ENCODE measurements around the gene GCLC.

GCLC gene

DNA sequence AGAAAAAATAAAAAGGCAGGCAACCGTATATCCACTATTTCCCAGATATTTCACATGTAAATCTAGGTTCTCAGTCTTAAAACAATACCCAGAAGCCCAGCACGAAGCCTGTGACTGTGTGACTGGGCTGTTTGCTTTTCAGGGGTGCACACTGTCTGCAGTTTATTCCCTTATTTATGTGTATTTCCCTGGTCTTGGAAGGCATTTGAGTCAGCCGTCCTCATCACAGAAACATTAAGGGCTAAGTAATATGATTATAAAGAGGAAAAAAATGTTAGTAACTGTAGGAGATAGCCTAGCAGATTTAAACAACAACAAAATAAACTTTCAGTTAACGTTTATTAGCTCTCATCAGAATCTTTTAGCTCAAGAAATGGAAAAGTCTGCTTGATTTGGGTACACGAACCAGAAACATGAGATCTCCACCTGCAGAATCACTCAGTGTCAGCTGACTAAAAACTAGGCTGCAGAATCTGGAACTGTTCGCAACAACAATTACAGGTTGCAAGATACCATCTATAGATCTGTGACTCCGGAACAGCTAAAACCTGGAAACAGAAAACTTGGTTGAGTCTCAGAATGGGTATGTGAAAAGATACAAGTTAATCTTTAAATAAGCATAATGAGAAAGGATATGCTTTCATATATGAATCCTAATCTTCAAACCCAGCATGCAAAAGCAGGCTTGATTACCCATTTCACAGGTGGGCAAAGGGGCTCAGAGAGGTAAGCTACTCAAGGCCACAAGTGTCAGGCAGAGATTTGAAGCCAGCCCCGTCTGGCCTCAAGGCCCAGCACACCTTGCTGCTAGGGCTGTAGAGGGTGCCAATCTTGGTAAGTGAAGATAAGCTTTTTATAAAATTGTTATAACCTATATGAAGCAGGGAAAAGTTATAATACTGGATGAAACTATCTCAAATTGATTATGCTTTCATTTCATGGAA is 21.1 kb downstream of the GCLC start:
- DNase-seq: no peak

DNA sequence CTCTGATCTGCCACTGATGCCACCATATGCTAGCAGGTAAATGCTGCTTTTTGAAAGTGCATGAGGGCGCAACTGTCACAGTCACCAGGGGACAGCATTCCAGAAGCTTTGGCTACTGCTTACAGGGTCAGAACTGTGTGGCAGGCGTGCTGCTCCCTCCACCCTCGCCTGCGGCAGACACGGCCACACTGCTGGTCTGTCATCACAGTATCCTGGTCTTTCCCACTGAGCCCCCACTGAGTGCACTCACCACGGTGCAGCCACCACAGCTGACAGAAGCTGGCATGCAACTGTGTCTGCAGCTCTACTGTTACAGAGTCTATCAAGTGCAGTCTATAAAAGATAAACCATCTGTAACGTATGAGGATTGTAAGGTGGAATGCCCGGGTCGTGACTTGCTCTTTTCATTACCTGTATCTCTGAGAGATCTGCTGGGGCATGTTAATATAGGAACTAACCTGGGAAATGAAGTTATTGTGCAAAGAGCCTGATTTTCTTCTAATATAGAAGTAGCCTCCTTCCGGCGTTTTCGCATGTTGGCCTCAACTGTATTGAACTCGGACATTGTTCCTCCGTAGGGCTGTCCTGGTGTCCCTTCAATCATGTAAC is 24.5 kb downstream of the GCLC start:
- no peak for DNase-seq

DNA sequence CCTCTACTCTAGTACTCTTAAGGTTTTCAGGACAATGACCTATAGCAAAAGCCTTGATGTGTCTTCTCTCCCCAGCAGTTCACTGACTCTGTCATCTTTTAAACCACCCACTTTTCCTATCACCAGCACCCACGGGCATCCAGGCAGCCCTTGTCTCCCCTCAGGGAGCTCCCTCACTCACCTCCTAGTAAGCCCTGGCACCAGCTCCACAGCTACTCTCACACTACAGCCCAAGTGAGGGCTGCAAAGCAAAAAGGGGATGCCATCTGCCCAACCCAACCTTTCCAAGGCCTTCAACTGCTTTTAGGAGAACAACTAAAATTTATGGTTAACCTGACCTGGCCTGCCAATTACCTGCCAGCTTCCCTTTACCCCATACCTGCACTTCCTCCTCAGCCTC is 26.0 kb downstream of the GCLC start:
- no peak for DNase-seq

DNA sequence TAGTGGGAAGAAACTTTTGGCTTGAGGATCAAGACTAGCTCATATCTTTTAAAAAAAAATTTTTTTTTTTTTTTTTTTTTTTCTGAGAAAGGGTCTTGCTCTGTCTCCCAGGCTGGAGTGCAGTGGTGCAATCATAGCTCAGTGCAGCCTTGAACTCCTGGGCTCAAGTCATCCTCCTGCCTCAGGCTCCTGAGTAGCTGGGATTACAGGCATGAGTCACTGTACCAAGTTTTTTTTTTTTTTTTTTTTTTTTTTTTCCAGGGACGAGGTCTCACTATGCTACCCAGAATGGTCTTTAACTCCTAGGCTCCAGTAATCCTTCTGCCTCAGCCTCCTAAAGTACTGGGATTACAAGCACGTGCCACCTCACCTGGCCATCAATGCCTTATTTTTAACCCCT is 27.9 kb downstream of the GCLC start:
- no peak for DNase-seq

DNA sequence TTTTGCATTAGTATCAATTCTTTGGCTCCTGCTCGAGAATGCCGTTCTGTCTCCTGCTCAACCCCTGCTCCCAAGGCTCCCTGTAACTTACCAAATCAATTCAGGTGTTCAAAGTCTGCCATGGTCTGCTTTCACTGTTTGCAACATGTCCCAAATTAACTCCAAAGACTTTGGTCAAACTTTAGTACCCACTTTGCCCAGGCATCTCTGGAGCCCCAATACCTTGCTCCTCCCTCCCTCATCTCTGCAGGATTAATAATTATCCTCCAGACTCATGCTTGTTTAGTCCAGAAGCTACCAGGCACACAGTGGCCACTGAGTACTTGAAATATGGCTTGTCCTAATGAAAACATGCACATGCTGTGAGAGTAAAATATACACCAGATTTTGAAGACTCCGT is 30.2 kb downstream of the GCLC start:
- DNase-seq: no peak

DNA sequence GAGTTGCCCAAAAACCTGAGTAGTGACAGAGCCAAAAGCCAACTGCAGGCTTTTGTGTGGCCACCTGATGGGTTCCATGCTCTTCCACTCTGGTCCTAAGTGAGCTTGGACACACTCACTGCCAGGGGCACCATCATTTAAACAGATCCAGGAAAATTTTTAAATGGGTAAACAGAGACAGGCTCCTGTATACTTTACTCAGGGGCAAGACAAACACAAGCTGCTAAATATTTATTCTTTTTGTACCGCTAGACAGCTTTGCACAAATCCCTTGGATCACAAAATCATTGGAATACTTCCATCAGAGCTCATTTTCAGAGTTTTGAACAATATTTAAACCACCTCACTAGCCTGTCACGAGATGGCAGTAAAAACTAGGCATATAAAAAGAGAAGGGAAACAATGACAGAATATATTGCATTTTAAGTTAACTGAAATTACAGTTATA is 31.4 kb downstream of the GCLC start:
- no peak for DNase-seq

DNA sequence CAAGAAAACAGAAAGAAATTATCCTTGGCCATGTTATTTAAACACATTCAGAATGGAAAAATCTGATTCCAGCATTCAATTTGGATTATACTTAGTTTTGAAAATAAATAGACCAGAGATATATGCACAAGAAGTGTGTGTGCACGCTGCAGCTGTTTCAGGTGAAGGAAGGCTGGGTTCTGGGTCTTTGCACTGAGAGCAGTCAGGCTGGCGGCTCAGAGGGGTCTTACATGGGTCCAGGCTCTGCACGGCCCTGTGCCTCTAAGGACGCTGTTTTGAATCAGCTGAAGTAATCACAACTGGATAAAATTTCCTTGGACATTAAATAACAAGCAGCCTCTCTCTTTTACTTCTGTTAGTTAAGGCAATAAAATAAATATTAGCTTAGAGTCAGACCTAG is 31.8 kb downstream of the GCLC start:
- DNase-seq: no peak

DNA sequence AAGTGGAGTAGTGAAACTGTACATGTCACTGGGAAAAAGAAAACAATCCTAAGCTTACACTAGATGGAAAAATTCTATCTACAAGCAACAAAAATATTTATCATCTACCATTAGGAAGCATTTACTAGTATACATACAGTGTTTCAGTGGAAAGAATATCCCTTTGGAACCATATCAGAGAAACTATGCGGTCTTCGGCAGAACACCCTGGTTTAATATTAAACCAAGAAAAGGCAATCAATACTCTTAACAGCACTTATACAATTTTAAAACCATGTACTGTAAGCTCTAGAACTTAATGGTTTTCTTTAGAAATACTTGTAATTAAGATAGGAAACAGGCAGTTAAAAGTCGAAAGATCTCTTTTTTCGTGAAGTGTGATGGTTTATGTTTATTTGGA is 32.3 kb downstream of the GCLC start:
- no peak for DNase-seq

DNA sequence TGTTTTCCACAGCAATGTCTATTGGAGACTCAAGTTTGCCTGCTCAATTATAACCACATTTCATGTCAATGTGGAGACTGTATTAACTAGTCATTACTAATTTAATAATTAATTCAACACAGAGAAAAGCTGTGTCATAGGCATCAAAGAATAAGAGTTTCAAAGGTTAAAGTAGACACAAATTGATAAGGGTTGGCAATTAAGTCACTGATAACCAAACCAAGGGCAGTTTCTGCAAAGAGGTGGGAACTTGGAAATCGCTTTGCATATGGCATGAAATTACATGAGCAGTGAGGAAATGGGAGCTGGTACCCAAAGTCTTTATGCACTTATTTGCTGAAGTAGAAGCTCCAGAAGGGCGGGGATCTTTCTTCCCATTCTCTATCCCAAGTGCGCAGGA is 34.2 kb downstream of the GCLC start:
- DNase-seq: no peak

DNA sequence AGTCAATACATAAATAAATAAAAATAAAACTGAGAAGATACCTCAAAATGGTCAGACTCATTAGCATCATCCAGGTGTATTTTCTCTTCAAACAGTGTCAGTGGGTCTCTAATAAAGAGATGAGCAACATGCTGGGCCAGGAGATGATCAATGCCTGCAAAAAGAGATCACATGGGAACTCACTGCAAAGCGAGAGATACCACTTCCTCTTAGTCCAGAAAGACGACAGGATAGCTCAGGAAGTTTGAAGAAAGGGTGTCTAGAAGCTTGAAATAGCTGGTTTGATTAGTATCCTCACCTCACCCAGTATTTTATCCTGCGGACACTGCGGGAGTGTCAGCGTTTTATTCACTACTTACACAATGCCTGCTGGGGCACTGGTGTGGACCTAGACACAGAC is 38.0 kb downstream of the GCLC start:
- DNase-seq: no peak

DNA sequence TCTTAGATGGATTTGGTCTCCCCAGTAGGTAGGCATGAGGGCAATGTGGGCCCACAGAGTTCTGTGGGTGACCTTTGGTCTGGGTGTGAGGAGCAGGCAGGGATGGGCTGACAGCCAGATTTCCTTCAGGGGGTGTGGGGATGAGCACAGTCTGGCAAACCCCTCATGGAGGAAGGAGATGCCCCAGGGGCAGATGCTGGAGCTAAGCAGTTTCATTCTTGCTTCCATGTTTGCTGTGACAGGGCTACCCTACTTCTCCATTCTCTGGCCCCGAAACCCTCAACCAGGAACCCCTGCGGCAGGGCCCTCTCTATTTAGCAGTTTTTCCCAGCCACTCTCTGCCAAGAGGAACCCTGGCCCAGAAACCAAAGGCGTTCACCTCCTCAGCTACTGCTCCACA is 40.4 kb downstream of the GCLC start:
- DNase-seq: no peak

DNA sequence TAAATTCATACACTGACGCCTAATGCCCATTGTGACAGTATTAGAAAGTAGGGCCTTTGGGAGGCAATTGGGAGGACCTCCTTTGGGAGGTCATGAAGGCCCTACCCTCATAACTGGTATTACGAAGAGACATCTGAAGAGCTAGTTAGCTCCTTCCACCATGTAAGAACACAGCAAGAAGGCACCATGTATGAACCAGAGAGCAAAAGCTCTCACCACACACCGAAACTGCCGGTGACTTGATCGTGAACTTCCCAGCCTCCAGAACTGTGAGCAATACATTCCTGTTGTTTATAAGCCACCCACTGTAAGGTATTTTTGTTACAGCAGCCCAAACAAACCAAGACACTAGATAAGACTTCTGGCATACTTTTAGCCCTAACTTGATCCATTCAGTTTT is 41.8 kb downstream of the GCLC start:
- no peak for DNase-seq

DNA sequence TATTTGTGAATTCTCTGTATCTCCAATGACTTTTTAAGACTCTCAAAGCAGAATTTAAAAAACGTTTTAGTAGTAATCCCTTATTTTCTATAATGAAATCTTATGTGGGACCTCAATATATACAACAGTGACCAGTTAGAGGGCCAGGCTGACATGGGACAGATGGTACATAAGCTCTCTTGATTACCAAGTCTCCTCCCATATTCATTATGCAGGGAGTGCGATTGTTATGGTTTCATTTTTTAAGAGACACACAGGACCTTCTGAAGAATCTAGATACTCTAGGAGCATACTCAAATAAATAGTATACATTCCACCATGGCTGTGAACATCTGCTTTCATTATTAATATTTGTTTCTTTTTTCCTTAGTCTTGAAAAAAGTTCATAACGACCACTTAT is 43.5 kb downstream of the GCLC start:
- DNase-seq: no peak

DNA sequence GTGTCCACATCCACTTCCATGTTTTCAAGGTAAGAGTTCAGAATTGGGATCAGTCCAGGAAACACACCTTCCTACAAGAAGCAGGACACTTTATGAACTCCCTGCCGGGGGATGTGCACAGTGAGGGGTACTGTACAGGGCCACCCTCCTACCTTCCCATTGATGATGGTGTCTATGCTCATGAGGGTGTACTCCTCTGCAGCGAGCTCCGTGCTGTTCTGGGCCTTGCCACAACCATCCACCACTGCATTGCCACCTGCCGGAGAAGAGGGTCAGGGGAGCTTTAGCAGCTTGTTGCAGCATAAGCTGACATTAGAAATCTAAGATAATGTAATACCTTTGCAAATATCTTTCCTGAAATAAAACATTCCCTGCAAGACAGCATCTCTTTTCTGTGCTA is 44.8 kb downstream of the GCLC start:
- no peak for DNase-seq

DNA sequence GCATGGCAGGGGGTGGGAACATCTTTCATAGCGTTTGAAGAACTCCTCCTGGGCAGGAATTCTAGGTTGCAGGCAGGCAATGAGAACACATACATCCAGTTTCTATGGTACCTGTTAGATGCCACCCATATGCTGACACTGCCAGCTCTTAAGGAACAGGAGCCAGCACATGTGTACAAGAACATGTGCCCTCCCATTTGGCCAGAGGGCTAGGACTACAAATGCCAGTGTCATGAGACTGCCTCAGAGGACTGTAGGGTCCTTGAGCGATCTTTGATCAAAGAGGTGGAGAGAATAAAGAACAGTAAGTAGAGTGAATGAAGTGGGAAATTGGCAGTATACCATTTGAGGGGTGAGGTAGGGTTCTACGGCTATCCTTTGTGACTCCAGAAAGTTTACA is 45.8 kb downstream of the GCLC start:
- no peak for DNase-seq

DNA sequence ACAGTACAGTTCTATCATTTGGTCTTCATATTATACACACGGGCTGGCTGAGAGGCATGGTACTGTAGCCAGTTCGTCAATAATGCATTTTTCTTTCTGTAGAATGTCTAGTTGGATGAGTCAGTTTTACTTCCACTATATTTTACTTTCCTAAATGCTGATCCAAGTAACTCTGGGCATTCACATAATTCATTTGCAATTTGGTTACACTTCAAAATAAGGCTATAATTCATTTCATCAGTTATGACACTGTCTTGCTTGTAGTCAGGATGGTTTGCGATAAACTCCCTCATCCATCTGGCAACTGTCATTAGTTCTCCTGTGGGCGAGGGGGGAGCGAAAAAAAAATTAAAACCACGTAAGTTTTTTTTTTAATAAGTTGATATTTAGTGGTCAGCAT is 46.3 kb downstream of the GCLC start:
- DNase-seq: no peak

DNA sequence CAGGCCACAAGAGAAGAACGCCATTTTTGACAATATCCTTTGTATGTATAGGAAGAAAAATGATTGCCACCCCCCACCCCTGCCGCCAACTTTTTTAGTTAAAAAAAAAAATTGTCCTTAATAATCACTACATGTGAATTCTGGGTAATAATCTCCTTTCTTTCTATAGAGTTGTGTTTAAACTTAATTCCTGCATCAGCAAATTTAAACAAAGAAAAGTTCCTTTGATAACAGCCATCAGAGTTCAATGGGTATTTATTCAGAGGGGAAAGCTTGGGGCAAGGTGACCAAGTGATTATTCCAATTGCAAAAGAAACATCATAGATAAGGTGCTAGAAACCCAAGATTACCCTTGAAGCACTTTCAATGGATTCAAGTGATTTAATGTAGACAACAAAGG is 47.0 kb downstream of the GCLC start:
- no peak for DNase-seq

DNA sequence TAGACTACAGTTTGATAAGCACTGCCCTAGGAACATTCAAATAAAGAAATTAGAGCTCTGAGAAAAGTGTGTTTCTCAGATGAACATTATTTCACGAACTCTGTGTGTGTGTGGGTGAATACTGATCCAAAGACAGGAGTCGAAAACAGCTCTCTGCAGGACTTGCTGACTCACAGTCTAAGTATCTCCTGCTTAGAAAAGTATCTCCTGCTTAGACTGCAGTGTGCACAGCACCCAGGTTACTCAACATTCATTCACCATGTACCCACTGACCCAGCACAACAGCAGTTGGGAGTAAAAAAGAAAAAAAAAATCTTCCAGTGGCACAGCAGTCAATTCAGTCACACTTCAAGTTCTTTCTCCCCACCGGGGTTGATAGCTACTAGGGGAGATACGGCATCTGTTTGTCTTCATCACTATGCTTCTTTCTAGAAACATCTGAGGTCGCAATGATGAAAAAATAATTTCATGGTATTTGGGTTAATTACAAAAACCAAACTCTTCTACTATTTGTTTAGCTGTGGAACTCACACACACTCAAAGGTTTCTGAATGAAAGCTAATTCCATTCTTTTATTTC is 48.0 kb downstream of the GCLC start:
- no peak for DNase-seq

DNA sequence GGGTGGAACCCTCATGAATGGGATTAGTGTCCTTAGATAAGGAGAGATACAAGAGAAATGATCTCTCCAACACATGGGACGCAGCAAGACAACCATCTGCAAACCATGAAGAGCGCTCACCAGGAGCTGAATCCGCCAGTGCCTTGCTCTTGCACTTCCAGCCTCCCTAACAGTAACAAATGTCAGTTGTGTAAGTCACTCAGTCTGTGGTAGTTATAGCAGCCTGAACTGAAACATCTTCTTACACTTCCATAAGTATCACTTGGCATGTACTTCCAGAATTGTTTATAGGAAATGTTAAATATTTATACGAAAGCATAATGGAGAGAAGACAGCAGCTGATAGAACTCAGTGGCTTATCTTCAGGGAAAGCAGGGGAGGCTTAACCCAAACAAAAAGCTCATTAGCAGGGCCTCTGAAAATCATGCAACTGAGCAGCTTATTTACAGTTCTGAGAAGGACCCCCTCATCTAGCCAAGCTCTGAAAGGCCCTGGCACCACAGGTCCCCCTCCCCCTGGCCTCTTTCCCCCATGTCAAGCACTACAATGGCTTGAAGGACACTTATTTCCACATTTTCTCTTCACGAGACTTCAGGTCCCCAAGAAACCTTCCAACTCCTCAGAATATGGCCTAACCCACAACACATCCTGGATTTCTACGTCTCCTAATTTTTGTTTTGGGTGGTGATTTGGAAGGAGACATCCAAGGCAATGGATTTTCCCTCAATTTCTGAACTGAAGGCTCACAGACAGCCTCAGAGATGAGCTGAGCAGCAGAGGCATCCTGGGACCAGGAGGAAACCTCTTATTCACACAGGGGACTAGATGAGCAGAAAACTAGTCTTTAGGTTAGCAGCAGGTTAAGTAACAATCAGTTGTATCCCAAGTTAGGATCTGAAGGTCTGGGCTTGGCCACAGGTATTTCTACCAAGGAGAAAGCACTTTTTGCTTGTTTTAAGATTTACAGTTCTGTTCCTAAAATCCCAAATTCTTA is 49.1 kb downstream of the GCLC start:
- no peak for DNase-seq

DNA sequence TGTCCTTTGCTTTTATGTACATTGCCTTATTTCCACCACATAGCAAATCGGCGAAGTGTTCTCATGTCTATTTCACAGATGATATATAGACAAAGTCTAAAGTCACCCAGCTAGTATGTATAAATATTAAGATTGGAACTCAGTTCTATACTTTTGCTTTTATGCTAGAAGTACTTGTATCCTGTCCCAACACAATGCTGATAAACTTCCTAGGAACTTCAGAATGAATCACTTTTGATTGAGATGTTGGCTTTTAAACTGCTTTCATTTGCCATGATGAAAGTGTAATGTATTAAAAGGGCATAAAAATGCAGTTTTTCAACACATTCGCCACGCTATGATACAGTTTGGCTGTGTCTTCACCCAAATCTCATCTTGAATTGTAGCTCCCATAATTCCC is 50.8 kb downstream of the GCLC start:
- no peak for DNase-seq

DNA sequence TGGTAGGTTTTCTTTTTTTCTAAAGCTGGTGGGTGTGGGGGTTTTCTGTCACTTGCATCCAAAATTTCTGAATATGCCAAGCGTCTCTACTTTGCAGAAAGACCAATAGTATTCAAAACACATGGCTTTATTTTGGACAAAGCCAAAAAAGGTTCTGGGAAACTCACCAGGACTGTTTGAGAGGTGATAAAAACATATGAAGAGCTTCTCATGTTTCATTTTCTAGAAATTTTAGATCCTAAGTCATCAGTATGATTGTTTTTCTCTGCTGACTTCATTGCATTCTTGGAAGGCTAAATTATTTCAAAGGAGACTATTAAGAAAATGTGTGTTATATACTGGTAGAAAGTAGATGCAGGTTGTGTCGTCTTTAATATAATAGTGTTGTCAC is 51.3 kb downstream of the GCLC start:
- no peak for DNase-seq

DNA sequence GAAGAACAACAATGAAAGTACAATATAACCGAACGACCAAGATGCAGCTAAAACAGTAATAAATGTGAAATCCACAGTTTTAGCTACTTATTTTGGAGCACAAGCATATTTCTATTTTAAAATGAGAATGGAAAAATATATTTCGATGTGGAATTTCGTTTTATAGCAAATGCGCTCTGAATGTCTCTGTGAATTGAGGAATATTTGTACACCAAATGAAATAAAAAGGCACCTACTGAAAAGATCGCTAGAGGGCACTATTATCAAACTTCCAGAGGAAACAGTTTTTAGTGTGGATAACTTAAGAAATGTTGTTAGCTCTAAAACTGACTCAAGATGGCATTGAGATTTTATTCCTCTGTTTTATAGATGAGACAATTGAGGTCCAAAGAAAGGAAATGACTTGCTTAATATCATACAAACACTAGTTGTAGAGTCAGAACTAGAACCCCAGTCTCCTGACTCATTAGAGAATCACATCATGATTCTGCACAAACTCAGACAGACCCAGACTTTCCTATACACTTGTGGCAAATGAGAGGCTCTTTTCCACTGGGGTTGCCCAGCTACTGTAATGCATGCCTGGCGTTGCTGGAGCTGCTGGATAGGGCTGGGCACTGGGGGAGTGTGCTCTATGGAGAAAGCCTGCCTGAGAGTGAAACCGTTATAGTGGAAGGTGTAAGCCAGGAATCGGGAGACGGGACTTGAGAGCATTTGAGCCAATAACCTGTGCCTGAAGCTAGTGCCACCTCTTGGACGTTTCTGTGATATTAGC is 51.9 kb downstream of the GCLC start:
- DNase-seq: peak; percentile 69

All from NCI-H526 treated with DMSO at 0.1 percent for 48 hours (cell line).